ENCODE results near the gene ISM2. TPM values are rescaled to one million over a fixed set of nuclear protein-coding genes. Genes with fewer than 3 reads are reported as not detected.

Gene ISM2
- total RNA-seq, 1 donor from 2014 or later: 3.9 TPM

- Histone ChIP-seq H3K4me1 (no peaks in the 10 kb centered on the region), H3K9me3 (no peaks in the 10 kb centered on the region), H3K36me3 (peaks cover 0 to 65% of the 10 kb centered on the region in 2 donors), H3K4me3 (no peak overlapping the region), H3K27ac (no peak overlapping the region), H3K27me3 (no peaks in the 10 kb centered on the region)
- intact Hi-C loops (cut with DNase I): no loop called here
- DNase-seq (ENCODE audit: extremely low spot score in 2 of 2): no peak
- no peak for TF ChIP-seq POLR2AphosphoS5 (IDR thresholded peaks at IDR 0.05; ENCODE audit: insufficient read depth in 1 of 2, low read depth in 1 of 2)
- TF ChIP-seq, protein P1, sequence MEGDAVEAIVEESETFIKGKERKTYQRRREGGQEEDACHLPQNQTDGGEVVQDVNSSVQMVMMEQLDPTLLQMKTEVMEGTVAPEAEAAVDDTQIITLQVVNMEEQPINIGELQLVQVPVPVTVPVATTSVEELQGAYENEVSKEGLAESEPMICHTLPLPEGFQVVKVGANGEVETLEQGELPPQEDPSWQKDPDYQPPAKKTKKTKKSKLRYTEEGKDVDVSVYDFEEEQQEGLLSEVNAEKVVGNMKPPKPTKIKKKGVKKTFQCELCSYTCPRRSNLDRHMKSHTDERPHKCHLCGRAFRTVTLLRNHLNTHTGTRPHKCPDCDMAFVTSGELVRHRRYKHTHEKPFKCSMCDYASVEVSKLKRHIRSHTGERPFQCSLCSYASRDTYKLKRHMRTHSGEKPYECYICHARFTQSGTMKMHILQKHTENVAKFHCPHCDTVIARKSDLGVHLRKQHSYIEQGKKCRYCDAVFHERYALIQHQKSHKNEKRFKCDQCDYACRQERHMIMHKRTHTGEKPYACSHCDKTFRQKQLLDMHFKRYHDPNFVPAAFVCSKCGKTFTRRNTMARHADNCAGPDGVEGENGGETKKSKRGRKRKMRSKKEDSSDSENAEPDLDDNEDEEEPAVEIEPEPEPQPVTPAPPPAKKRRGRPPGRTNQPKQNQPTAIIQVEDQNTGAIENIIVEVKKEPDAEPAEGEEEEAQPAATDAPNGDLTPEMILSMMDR (IDR thresholded peaks at IDR 0.05): no peak
- no peak for TF ChIP-seq POLR2A (IDR thresholded peaks at IDR 0.05)
Measured at GRCh38 chr14:77424862-77425261, 73.8 kb downstream of the ISM2 start.

Small RNA genes lying within 50 kb of the gene (small RNA-seq; reads per million reads assigned to genes)
- gene RF00404: not detected
- gene RN7SL587P: not detected

Other genes with a start within 250 kb of the ISM2 start
- gene NGB, start 227.6 kb downstream of the ISM2 start, total RNA-seq: 1.7 TPM
- 33.1 TPM for gene POMT2, start 177.9 kb downstream of the ISM2 start, total RNA-seq
- gene GSTZ1, start 177.8 kb downstream of the ISM2 start, total RNA-seq: 26.3 TPM
- gene TMED8, start 121.7 kb downstream of the ISM2 start, total RNA-seq: 8.6 TPM
- gene SAMD15, start 121.4 kb downstream of the ISM2 start, total RNA-seq: not detected
- not detected for gene NOXRED1, start 75.3 kb downstream of the ISM2 start, total RNA-seq
- 21.9 TPM for gene VIPAS39, start 41.2 kb downstream of the ISM2 start, total RNA-seq
- gene AHSA1, start 40.7 kb downstream of the ISM2 start, total RNA-seq: 85.9 TPM
- gene SPTLC2, start 117.8 kb upstream of the ISM2 start, total RNA-seq: 23.1 TPM
- gene ALKBH1, start 209.2 kb upstream of the ISM2 start, total RNA-seq: 8.3 TPM
- gene SLIRP, start 209.3 kb upstream of the ISM2 start, total RNA-seq: 90.1 TPM